Parathyroid adenoma (tissue), 2 donors: ENCODE measurements around the gene DPT.

Experiments used
- H2AFZ ChIP-seq: fragments of 300-600 bp; sonication (generic); one replicate; pipeline ENCODE4 v1.7.0; 2017; ENCODE audit warnings: antibody characterized with exemption, mild to moderate bottlenecking
- H3K27ac ChIP-seq: fragments of 300-600 bp; sonication (generic); one replicate; pipeline ENCODE4 v1.7.0; 2017
- H3K27me3 ChIP-seq: fragments of 300-600 bp; sonication (generic); one replicate; pipeline ENCODE4 v1.7.0; 2017; ENCODE audit warnings: low read length; ENCODE audit not compliant: control insufficient read depth, insufficient read depth
- H3K36me3 ChIP-seq: fragments of 300-600 bp; sonication (generic); one replicate; pipeline ENCODE4 v1.7.0; 2017; ENCODE audit warnings: low read length; ENCODE audit not compliant: control insufficient read depth, insufficient read depth
- H3K4me1 ChIP-seq: fragments of 300-600 bp; sonication (generic); one replicate; pipeline ENCODE4 v1.7.0; 2017; ENCODE audit warnings: control low read depth
- H3K4me2 ChIP-seq: fragments of 300-600 bp; sonication (generic); one replicate; pipeline ENCODE4 v1.7.0; 2017; ENCODE audit warnings: low read length
- H3K4me3 ChIP-seq: fragments of 300-600 bp; sonication (generic); one replicate; pipeline ENCODE4 v1.7.0; 2017; ENCODE audit warnings: low read depth, low read length
- H3K79me2 ChIP-seq: fragments of 300-600 bp; sonication (generic); one replicate; pipeline ENCODE4 v1.7.0; 2017; ENCODE audit warnings: control low read depth
- H3K9ac ChIP-seq: fragments of 300-600 bp; sonication (generic); one replicate; pipeline ENCODE4 v1.7.0; 2017; ENCODE audit warnings: mild to moderate bottlenecking
- H3K9me3 ChIP-seq: fragments of 300-600 bp; sonication (generic); one replicate; pipeline ENCODE4 v1.7.0; 2017; ENCODE audit warnings: low read length; ENCODE audit not compliant: control insufficient read depth
- TF ChIP-seq, protein P1 (sequence below): fragments of 300-600 bp; sonication (generic); IDR thresholded peaks from one replicate; pipeline ENCODE4 v1.7.0; 2017; ENCODE audit warnings: antibody characterized with exemption, mild to moderate bottlenecking
- donor health status: primary hyperparathyroidism.

Gene DPT

DNA sequence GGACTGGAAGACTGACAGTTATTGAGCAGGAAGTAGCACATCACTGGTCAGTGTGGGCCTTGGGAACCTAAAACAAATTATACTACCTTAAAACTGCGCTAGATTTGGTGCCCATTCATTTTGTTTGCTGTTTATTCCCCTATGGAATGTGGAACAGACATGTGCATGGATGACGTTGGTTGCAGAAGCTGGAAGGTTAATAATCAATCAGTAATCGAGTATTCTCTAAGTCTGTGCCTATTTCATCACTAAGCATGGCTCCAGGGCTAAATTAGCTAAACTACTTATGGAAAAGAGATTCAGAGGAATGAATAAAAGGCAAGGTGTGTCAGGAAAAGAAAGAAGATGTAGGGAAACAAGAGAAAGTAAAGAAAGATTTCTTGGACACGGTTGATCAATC is 33.5 kb upstream of the DPT start:
- Histone ChIP-seq H3K27ac (no peak overlapping the region), H3K9me3 (no peaks in the 10 kb centered on the region), H3K4me2 (no peak overlapping the region), H2AFZ (no peak overlapping the region), H3K4me3 (no peak overlapping the region), H3K27me3 (no peaks in the 10 kb centered on the region), H3K36me3 (no peaks in the 10 kb centered on the region), H3K79me2 (no peaks in the 10 kb centered on the region), H3K9ac (no peak overlapping the region), H3K4me1 (no peaks in the 10 kb centered on the region)
- TF ChIP-seq, protein P1, sequence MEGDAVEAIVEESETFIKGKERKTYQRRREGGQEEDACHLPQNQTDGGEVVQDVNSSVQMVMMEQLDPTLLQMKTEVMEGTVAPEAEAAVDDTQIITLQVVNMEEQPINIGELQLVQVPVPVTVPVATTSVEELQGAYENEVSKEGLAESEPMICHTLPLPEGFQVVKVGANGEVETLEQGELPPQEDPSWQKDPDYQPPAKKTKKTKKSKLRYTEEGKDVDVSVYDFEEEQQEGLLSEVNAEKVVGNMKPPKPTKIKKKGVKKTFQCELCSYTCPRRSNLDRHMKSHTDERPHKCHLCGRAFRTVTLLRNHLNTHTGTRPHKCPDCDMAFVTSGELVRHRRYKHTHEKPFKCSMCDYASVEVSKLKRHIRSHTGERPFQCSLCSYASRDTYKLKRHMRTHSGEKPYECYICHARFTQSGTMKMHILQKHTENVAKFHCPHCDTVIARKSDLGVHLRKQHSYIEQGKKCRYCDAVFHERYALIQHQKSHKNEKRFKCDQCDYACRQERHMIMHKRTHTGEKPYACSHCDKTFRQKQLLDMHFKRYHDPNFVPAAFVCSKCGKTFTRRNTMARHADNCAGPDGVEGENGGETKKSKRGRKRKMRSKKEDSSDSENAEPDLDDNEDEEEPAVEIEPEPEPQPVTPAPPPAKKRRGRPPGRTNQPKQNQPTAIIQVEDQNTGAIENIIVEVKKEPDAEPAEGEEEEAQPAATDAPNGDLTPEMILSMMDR = no peak

DNA sequence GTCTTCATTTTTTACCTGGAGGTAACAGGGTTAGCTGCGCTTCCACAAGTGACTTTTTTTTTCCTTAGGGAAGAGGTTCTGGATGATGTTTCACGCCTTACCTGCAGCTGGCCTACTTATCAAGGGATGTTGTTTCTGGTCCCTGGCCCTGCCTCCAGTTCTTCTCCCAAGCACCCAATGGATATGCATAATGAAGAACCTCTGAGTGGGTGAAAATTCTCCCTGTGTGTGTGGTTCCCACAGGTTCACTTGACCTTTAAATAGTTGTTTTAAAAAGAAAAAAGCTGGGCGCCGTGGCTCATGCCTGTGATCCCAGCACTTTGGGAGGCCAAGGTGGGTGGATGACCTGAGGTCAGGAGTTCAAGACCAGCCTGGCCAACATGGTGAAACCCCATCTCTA is 31.8 kb upstream of the DPT start:
- H3K4me1 ChIP-seq = no peaks in the 10 kb centered on the region
- no peaks in the 10 kb centered on the region for H3K79me2 ChIP-seq
- H3K4me3 ChIP-seq = no peak overlapping the region
- H3K9ac ChIP-seq = no peak overlapping the region
- TF ChIP-seq, protein P1 = no peak
- no peak overlapping the region for H3K4me2 ChIP-seq
- H2AFZ ChIP-seq = no peak overlapping the region
- H3K9me3 ChIP-seq = no peaks in the 10 kb centered on the region
- H3K27ac ChIP-seq = no peak overlapping the region
- H3K36me3 ChIP-seq = no peaks in the 10 kb centered on the region
- H3K27me3 ChIP-seq = no peaks in the 10 kb centered on the region

- H3K36me3 ChIP-seq = no peaks in the 10 kb centered on the region
- H3K4me2 ChIP-seq = no peak overlapping the region
- H3K4me3 ChIP-seq = no peak overlapping the region
- H2AFZ ChIP-seq = no peak overlapping the region
- no peaks in the 10 kb centered on the region for H3K27me3 ChIP-seq
- no peaks in the 10 kb centered on the region for H3K9me3 ChIP-seq
- no peak overlapping the region for H3K9ac ChIP-seq
- no peaks in the 10 kb centered on the region for H3K4me1 ChIP-seq
- no peaks in the 10 kb centered on the region for H3K79me2 ChIP-seq
- no peak overlapping the region for H3K27ac ChIP-seq
- TF ChIP-seq, protein P1 = no peak
Observed at GRCh38 chr1:168760241-168760640, 31.2 kb upstream of the DPT start.

GRCh38 chr1:168759077-168759476 is 30.1 kb upstream of the DPT start:
- H3K27ac ChIP-seq = no peak overlapping the region
- TF ChIP-seq, protein P1 = no peak
- no peaks in the 10 kb centered on the region for H3K27me3 ChIP-seq
- no peak overlapping the region for H3K4me3 ChIP-seq
- no peaks in the 10 kb centered on the region for H3K79me2 ChIP-seq
- no peaks in the 10 kb centered on the region for H3K36me3 ChIP-seq
- H3K9me3 ChIP-seq = no peaks in the 10 kb centered on the region
- H2AFZ ChIP-seq = no peak overlapping the region
- no peak overlapping the region for H3K9ac ChIP-seq
- no peak overlapping the region for H3K4me2 ChIP-seq
- H3K4me1 ChIP-seq = no peaks in the 10 kb centered on the region

DNA sequence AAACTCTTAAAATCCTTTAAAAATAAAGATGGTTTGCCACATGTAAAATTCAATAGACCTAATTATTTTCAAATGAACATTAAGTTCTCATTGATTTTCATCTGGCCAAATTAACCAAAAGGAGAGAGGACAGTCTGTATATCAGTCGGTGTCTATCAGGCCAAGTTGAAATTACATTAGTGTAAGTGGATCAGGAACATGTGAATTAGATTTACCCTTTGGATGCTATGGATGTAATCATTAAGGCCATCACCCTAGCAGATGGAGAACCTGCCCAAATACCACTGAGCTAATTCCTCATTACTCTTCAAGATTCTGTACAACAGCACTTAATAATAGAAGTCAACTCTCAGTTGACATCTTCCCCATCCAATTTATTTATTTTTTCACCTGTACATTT is 29.5 kb upstream of the DPT start:
- H3K4me3 ChIP-seq = no peak overlapping the region
- no peaks in the 10 kb centered on the region for H3K4me1 ChIP-seq
- TF ChIP-seq, protein P1 = no peak
- H3K9me3 ChIP-seq = no peaks in the 10 kb centered on the region
- H3K27me3 ChIP-seq = no peaks in the 10 kb centered on the region
- no peaks in the 10 kb centered on the region for H3K79me2 ChIP-seq
- no peak overlapping the region for H3K9ac ChIP-seq
- H3K36me3 ChIP-seq = no peaks in the 10 kb centered on the region
- H2AFZ ChIP-seq = no peak overlapping the region
- no peak overlapping the region for H3K4me2 ChIP-seq
- no peak overlapping the region for H3K27ac ChIP-seq
